GM23248 (cell line): ENCODE measurements around the gene OLFML3.

ENCODE experiments used
- EZH2 ChIP-seq: fragments of 200-600 bp; sonication (generic); IDR thresholded peaks from 2 replicates; pipeline ENCODE4 v1.6.1; 2018; ENCODE audit warnings: antibody characterized with exemption, mild to moderate bottlenecking; ENCODE audit not compliant: insufficient read depth, poor library complexity, severe bottlenecking
- EZH2phosphoT487 ChIP-seq: fragments of 200-600 bp; sonication (generic); IDR thresholded peaks from 2 replicates; pipeline ENCODE4 v1.6.1; 2018; ENCODE audit warnings: antibody characterized with exemption, moderate library complexity, mild to moderate bottlenecking, low read depth; ENCODE audit not compliant: insufficient read depth

DNA sequence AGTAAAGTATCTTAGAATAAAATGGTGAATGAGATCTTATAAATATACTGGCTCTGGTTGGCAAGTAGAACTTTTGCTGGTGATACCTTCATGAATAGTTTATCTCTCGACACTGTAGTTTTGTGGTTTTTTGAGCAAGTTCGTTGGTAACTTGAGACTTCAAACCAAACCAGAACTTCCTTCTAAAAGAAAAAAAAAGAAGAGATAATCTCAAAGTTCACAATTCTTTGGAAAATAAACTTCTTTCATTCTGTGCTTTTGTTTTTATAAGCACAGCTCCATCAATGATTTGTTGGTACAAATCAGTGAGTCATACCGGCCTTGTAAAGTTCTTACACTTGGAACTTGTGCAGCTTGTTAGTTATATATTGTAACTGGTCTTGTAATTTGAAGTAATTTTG lies 47.8 kb upstream of the OLFML3 start:
- TF ChIP-seq EZH2 (no peak), EZH2phosphoT487 (no peak)
